Testis (tissue), 3 donors: Measurements from ENCODE around the gene SLC2A4. TPM values are rescaled to one million over a fixed set of nuclear protein-coding genes. Genes with fewer than 3 reads are reported as not detected.

Experiments used
- DNase-seq: peaks from one replicate; pipeline ENCODE4 v3.0.0-alpha.2; 2019
- H3K27ac ChIP-seq, 2 donors: fragments of 200-600 bp; sonication (generic); one replicate each; pipeline ENCODE4 v1.5.1; 2019
- H3K27me3 ChIP-seq: fragments of 200-600 bp; sonication (generic); one replicate; pipeline ENCODE4 v1.5.1; 2019
- H3K36me3 ChIP-seq: fragments of 200-600 bp; sonication (generic); one replicate; pipeline ENCODE4 v1.5.1; 2017; ENCODE audit warnings: low read depth; ENCODE audit errors: missing control alignments
- H3K4me1 ChIP-seq: fragments of 200-600 bp; sonication (generic); one replicate; pipeline ENCODE4 v1.5.1; 2019
- H3K4me3 ChIP-seq, 2 donors: fragments of 200-600 bp; sonication (generic); one replicate each; pipeline ENCODE4 v1.5.1; 2017 to 2019
- H3K9me3 ChIP-seq: fragments of 200-600 bp; sonication (generic); one replicate; pipeline ENCODE4 v1.5.1; 2017
- POLR2A ChIP-seq: fragments of 450-650 bp; IDR thresholded peaks from one replicate; pipeline ENCODE4 v1.6.1; 2017; ENCODE audit warnings: antibody characterized with exemption, mild to moderate bottlenecking, moderate library complexity
- WGBS, 2 donors: methylation state at CpG; one replicate each; pipeline ENCODE4 v1.1.5; 2018; 5-methylcytosine and 5-hydroxymethylcytosine counted together
- intact Hi-C: fragments of 100-400 bp; cut with DNase I; formaldehyde crosslinking; loops from one replicate; pipeline ENCODE4 v1.15.1; 2023; ENCODE audit warnings: low total_unique reads
- polyA plus RNA-seq: library from polyadenylated mRNA; stranded (reverse); fragments of 350-450 nt; fragmentation: Illumina TruSeq; extraction: RNeasy Lipid Tissue Mini Kit (QIAGEN cat#74804); gene quantifications from one replicate; pipeline ENCODE4 v1.2.3, GENCODE V29; 2014; ENCODE audit warnings: low read depth, low replicate concordance; ENCODE audit not compliant: insufficient read depth
- total RNA-seq, 2 donors: library from RNA; depleted of rRNA; stranded (reverse); fragments of >200 nt; gene quantifications; one replicate each; pipeline ENCODE4 v1.2.3, GENCODE V29; 2016
- TF ChIP-seq, protein P1 (sequence below), 3 experiments: fragments of 450-650 bp in 2 of 3; fragments of 200-600 bp in 1 of 3; sonication (generic) in 1 of 3; IDR thresholded peaks; one replicate each; pipeline ENCODE4 v1.5.1; 2016 to 2019; ENCODE audit warnings: antibody characterized with exemption in 3 of 3, mild to moderate bottlenecking in 2 of 3, moderate library complexity in 1 of 3

The SLC2A4 gene
- total and polyA plus RNA-seq, 3 donors from 2014 or later = 4.2 to 6.6 (median 4.7) TPM

DNA sequence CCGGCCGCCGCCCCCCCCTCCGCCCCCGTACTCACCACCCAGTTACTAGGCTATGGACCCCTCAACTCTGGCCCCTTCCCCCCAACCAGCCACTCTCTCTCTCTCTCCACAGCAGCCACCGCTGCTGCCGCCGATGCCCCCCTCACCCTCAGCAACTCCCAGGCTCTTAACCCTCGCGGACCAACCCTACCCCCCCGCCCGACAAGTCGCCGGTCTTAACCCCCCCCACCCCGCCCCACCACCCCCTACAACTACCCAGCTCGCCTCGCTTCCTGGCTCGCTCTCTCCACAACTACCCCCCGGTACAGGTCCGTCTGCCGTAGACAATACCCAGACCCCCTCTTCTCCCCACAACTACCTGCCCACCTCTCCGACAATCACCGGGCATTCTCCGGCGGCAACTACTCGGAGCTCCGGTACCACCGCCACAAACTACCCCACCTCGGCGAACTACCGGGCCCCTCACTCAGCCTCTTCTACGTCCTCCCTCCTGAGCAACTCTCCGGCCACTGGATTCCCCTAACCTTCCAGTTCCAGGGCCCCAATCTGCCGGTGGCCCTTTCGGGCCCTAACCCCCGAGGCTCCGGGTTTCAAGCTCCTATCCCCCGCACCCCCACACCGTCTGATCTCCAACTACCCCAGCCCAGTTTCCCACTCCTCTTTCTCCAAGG, 43.0 kb upstream of the SLC2A4 start:
- WGBS, 2 donors = 1% methylated on average over 27 to 36 of the region's 39 CpGs
- Histone ChIP-seq H3K36me3 (no peaks in the 10 kb centered on the region), H3K4me3 (peak overlapping the region; percentile 84 to 99), H3K27ac (peak overlapping the region; percentile 97 to 99), H3K9me3 (no peaks in the 10 kb centered on the region), H3K4me1 (peaks cover 41% of the 10 kb centered on the region), H3K27me3 (no peaks in the 10 kb centered on the region)
- no peak for DNase-seq
- intact Hi-C loops = no loop called here
- TF ChIP-seq, protein P1, sequence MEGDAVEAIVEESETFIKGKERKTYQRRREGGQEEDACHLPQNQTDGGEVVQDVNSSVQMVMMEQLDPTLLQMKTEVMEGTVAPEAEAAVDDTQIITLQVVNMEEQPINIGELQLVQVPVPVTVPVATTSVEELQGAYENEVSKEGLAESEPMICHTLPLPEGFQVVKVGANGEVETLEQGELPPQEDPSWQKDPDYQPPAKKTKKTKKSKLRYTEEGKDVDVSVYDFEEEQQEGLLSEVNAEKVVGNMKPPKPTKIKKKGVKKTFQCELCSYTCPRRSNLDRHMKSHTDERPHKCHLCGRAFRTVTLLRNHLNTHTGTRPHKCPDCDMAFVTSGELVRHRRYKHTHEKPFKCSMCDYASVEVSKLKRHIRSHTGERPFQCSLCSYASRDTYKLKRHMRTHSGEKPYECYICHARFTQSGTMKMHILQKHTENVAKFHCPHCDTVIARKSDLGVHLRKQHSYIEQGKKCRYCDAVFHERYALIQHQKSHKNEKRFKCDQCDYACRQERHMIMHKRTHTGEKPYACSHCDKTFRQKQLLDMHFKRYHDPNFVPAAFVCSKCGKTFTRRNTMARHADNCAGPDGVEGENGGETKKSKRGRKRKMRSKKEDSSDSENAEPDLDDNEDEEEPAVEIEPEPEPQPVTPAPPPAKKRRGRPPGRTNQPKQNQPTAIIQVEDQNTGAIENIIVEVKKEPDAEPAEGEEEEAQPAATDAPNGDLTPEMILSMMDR (IDR thresholded peaks at IDR 0.05) = no peak

DNA sequence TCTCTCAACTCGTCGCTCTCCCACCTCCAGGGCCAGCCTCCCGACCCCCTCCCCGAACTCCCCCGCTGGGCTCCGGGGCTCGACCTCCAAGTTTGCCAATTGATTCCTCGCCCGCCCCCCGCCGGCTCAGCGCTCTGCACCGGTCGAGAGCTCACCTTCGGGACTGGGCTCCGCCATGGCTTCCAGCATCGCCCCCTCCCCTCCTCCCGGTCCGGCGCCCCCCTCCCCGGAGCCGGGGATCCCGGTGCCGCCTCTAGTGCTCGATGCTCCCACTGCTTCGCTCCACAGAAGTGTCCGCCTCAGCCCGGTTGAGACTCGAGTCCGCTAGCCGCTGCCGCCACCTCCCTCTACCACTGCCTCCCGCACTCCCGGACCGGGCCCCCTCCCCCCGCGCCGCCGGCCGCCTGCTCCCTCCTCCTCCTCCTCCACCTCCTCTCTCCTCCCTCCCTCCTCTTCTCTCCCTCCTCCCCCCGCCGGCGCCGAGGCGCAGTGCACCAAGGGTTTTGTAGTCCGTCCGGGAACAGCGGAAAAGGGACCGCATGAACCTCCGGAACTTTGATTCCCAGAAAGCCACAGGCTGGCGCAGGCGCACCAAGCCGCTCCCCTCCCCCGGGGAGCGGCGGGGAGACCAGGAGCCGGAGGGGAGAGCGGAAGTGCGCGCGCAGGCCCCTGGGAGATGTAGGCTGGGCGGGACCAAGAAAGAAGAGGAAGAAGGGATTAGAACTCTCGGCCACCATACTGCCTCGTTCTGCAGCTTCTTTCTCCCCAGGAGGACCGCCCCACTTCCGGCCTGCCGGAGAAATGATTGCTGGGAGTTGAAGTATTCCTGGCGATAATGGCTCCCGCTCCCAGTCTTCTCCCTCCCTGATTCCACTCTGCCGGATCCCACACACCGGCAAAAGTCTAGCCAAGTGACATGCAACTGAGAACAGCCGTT, 42.2 kb upstream of the SLC2A4 start, which contains the start of gene PHF23:
Gene PHF23, minus strand, starts transcription at position 367 of the 937 bp plus-strand sequence. Its CDS starts 178 bp downstream, at position 189.
- TF ChIP-seq, protein P1 (IDR thresholded peaks at IDR 0.05) = peak in 2 of 3 experiments; percentile 51 to 58
- TF ChIP-seq POLR2A = no peak
- 0 to 1% methylated on average over 65 of the region's 72 CpGs for WGBS, 2 donors
- no peaks in the 10 kb centered on the region for H3K9me3 ChIP-seq
- no peaks in the 10 kb centered on the region for H3K27me3 ChIP-seq
- peaks cover 43% of the 10 kb centered on the region for H3K4me1 ChIP-seq
- peak within 1 kb of the TSS; percentile 84 to 99 for H3K4me3 ChIP-seq
- peak within 1 kb of the TSS; percentile 97 to 99 for H3K27ac ChIP-seq
- intact Hi-C loops = no loop called here
- peak; percentile 100 for DNase-seq
- no peaks in the 10 kb centered on the region for H3K36me3 ChIP-seq

DNA sequence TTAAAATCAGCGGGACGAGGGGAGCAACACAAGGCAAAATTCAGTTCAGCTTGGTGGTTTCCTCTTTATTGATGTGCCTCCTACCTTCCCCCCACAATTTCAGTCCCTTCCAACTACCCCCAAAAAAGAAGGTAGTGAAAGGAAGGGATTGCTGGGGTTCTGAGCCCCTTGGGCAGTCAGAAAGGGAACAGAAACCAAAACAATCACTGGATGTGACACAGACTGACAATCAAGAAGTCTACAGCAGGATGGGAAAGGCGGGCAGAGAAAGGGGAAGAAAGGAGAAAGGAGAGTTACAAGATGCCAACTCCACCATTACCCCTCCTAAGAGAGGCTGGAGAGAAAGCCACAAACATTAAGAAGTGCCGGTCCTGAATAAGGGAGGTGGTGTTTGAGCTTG, 41.1 kb upstream of the SLC2A4 start:
- intact Hi-C loops = no loop called here
- 56 to 58% methylated on average over 4 of the region's 4 CpGs for WGBS, 2 donors
- Histone ChIP-seq H3K27me3 (no peaks in the 10 kb centered on the region), H3K9me3 (no peaks in the 10 kb centered on the region), H3K4me3 (no peak overlapping the region), H3K36me3 (no peaks in the 10 kb centered on the region), H3K27ac (peak overlapping the region; percentile 92 to 98), H3K4me1 (peaks cover 34% of the 10 kb centered on the region)
- no peak for TF ChIP-seq POLR2A
- TF ChIP-seq, protein P1 (IDR thresholded peaks at IDR 0.05) = no peak
- no peak for DNase-seq

DNA sequence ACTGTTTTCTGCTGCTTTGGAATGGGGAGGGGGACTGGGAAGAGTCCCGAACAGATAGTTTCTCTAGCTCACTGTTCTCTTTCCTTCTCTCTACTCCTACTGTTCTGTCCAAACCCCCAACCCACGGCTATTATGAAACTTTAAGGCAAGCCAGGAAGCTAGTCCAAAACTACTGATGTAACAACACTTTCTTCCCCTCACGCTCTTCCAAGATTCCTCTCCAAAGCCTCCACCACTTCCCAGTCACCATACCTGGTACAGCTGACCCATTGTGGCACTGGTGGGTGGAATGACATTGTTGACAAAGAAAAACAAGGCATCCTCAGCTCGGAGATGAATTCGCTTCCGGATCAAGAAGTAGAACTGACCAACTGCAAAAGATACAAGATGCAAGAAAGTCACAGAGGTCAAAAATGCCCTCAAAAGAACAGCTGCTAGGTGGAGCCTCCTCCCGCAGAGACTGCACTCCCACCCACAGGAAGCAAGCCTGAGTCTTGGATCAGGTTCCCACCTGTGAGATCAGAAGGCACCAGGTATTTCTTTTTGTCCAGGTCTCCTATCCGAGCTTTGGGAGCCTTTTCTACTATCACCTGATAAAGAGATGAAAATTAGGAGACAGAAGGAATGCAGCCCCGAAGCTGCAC, 40.3 kb upstream of the SLC2A4 start:
- Histone ChIP-seq H3K27me3 (no peaks in the 10 kb centered on the region), H3K4me3 (peak overlapping the region; percentile 69 to 85), H3K4me1 (peaks cover 33% of the 10 kb centered on the region), H3K9me3 (no peaks in the 10 kb centered on the region), H3K27ac (peak overlapping the region; percentile 92 to 98), H3K36me3 (no peaks in the 10 kb centered on the region)
- intact Hi-C loops = no loop called here
- TF ChIP-seq, protein P1 (IDR thresholded peaks at IDR 0.05) = no peak
- no peak for TF ChIP-seq POLR2A
- WGBS, 2 donors = 15 to 16% methylated on average over 9 of the region's 9 CpGs
- no peak for DNase-seq
